Mucosa of stomach (tissue), 1 donor: ENCODE measurements around the gene PTOV1.

Source experiments
- H3K27me3 ChIP-seq: one replicate; pipeline ENCODE4 v1.7.0; 2013; ENCODE audit warnings: mild to moderate bottlenecking, low read length; ENCODE audit not compliant: control insufficient read depth, insufficient read depth
- H3K36me3 ChIP-seq: one replicate; pipeline ENCODE4 v1.7.0; 2013; ENCODE audit warnings: low read length; ENCODE audit not compliant: control insufficient read depth, insufficient read depth
- H3K4me1 ChIP-seq: one replicate; pipeline ENCODE4 v1.7.0; 2013; ENCODE audit warnings: mild to moderate bottlenecking, low read length; ENCODE audit not compliant: control insufficient read depth, insufficient read depth
- H3K4me3 ChIP-seq: one replicate; pipeline ENCODE4 v1.7.0; 2013; ENCODE audit warnings: low read length
- H3K9ac ChIP-seq: one replicate; pipeline ENCODE4 v1.7.0; 2013; ENCODE audit warnings: mild to moderate bottlenecking, low read length, moderate library complexity
- H3K9me3 ChIP-seq: one replicate; pipeline ENCODE4 v1.7.0; 2013; ENCODE audit warnings: mild to moderate bottlenecking, low read length, moderate library complexity; ENCODE audit not compliant: control insufficient read depth
- donor health status: Pancreatic carcinoma.

The PTOV1 gene

GRCh38 chr19:49875857-49876421, 25.0 kb downstream of the PTOV1 start:
- Histone ChIP-seq H3K4me3 (peak overlapping the region; percentile 81), H3K36me3 (peaks cover 7% of the 10 kb centered on the region), H3K4me1 (peaks cover 18% of the 10 kb centered on the region), H3K27me3 (no peaks in the 10 kb centered on the region), H3K9me3 (no peaks in the 10 kb centered on the region), H3K9ac (peak overlapping the region; percentile 91)

- peaks cover 13% of the 10 kb centered on the region for H3K36me3 ChIP-seq
- no peaks in the 10 kb centered on the region for H3K9me3 ChIP-seq
- H3K4me1 ChIP-seq: peaks cover 16% of the 10 kb centered on the region
- H3K4me3 ChIP-seq: peak overlapping the region; percentile 81
- no peaks in the 10 kb centered on the region for H3K27me3 ChIP-seq
- H3K9ac ChIP-seq: peak overlapping the region; percentile 91
These were observed 25.6 kb downstream of the PTOV1 start for GRCh38 chr19:49876422-49877019.

GRCh38 chr19:49877020-49877878, 26.3 kb downstream of the PTOV1 start, which contains the start of the genes AKT1S1 and TBC1D17:
Gene AKT1S1, minus strand, starts transcription at chr19:49877355. Its CDS starts 4,060 bp downstream, at chr19:49873295.
Gene TBC1D17, plus strand, starts transcription at chr19:49877702. Its CDS starts 22 bp downstream, at chr19:49877724.
- Histone ChIP-seq H3K4me1 (peaks cover 16% of the 10 kb centered on the region), H3K36me3 (peaks cover 20% of the 10 kb centered on the region), H3K9me3 (no peaks in the 10 kb centered on the region), H3K27me3 (no peaks in the 10 kb centered on the region), H3K4me3 (peak within 1 kb of the TSS; percentile 81), H3K9ac (peak within 1 kb of the TSS; percentile 91)

DNA sequence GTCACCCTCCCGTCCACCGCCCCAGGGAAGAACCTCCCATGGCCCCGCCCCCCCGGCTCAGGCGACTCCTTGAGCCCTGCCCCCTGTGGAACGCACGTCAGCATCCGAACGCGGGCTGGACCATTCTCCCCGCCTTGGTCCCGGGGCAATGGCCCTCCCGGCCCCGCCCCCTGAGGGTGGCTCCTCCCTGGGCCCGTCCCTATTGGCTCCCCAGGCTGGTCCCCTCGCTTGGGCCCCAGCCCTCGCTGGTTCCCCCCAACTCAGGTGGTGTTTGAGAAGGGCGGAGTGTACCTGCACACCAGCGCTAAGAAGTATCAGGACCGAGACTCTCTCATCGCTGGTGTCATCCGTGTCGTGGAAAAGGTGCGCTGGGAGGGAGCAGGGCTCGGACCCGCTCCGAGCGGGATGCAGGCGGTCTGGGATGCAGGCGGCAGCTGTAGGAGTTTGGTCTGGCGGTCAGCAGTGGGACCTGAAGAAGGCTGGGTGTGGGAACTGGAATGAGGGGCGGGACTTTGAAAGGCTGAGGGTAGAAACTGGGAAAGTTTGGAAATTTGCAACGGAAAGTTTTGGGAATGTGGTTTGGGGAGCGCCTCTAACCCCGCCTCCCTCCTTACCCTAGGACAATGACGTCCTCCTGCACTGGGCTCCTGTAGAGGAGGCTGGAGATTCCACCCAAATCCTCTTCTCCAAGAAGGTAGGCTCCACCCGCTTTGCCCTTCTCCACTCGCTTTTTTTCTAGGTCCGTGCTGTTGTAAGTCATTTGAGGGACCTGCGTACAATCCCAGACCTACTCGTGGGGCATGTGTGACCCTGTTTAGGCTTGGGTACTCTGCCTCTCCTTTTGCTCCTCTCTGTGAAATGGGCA, 27.2 kb downstream of the PTOV1 start:
- H3K4me3 ChIP-seq: peak overlapping the region; percentile 81
- H3K9me3 ChIP-seq: no peaks in the 10 kb centered on the region
- no peaks in the 10 kb centered on the region for H3K27me3 ChIP-seq
- H3K4me1 ChIP-seq: peaks cover 16% of the 10 kb centered on the region
- H3K36me3 ChIP-seq: peaks cover 24% of the 10 kb centered on the region
- H3K9ac ChIP-seq: peak overlapping the region; percentile 91

- Histone ChIP-seq H3K9me3 (no peaks in the 10 kb centered on the region), H3K4me3 (peak overlapping the region; percentile 81), H3K4me1 (peaks cover 16% of the 10 kb centered on the region), H3K36me3 (peaks cover 30% of the 10 kb centered on the region), H3K27me3 (no peaks in the 10 kb centered on the region), H3K9ac (no peak overlapping the region)
These were observed 27.7 kb downstream of the PTOV1 start for GRCh38 chr19:49878744-49879070.

- H3K36me3 ChIP-seq: peaks cover 30% of the 10 kb centered on the region
These were observed 28.4 kb downstream of the PTOV1 start for GRCh38 chr19:49879243-49879963.

DNA sequence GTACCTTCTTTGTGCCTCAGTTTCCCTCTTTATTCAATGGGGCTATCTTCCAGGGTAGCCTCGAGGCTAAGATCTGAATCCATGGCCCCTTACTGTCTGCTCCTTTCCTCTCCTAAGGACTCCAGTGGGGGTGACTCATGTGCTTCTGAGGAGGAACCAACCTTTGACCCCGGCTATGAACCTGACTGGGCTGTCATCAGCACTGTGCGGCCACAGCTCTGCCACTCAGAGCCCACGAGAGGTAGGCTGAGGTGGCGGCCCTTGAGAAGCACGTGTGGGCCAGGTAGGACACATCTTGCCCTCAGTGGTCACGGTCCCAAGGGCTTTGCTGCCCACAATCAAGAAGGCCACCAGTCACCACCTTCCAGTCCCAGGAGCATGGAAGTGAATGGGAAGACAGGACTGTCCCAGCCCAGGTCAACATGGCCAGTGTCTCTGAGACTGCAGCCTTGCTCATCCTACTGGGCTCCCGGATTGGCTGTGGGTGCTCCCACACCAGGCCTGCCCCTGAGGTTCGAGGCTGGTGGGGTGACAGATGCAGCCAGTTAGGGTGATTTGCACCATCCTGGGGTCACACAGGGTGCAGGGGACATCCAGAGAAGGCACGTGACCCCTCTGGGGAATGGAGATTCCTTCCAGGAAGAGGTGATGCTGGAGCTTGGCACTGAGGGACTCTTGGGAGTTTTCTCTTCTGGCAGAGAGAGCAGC, 29.4 kb downstream of the PTOV1 start:
- Histone ChIP-seq H3K36me3 (peaks cover 30% of the 10 kb centered on the region), H3K4me3 (no peak overlapping the region), H3K9me3 (no peaks in the 10 kb centered on the region), H3K27me3 (no peaks in the 10 kb centered on the region), H3K4me1 (peaks cover 13% of the 10 kb centered on the region), H3K9ac (no peak overlapping the region)

More at GRCh38 chr19:49879243-49879963, 28.4 kb downstream of the PTOV1 start:
- no peak overlapping the region for H3K9ac ChIP-seq
- no peak overlapping the region for H3K4me3 ChIP-seq
- no peaks in the 10 kb centered on the region for H3K9me3 ChIP-seq
- no peaks in the 10 kb centered on the region for H3K27me3 ChIP-seq
- H3K4me1 ChIP-seq: peaks cover 16% of the 10 kb centered on the region

GRCh38 chr19:49881186-49881585, 30.2 kb downstream of the PTOV1 start:
- Histone ChIP-seq H3K4me3 (no peak overlapping the region), H3K9ac (no peak overlapping the region), H3K4me1 (peaks cover 9% of the 10 kb centered on the region), H3K36me3 (peaks cover 30% of the 10 kb centered on the region), H3K27me3 (no peaks in the 10 kb centered on the region), H3K9me3 (no peaks in the 10 kb centered on the region)

DNA sequence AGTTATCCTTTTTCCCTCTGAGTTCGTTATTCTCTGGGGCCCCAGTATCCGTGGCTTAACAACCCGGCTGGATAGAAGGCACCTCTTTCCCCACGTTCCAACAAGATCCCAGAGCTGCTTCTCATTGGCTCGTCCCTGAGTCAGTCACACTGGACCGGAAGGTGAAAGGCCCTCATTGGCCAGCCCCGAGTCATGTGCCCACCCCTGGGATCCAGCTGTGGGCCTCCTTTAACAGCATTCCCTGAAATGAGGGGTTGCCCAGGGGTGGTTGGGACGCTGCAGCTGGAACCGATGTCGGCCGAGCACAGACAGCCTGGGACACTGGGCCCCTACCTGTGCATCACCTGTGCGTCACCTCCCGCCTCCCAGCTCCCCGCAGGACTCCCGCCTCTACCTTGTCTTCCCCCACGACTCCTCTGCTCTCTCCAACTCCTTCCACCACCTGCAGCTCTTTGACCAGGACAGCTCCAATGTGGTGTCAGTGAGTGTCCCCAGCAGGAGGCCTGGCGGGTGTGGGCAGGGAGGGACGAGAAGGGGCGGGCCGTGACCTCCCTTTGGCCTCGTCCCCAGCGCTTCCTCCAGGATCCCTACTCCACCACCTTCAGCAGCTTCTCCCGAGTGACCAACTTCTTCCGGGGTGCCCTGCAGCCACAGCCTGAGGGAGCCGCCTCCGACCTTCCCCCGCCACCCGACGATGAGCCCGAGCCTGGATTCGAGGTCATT, 30.9 kb downstream of the PTOV1 start:
- Histone ChIP-seq H3K9ac (no peak overlapping the region), H3K9me3 (no peaks in the 10 kb centered on the region), H3K4me3 (no peak overlapping the region), H3K36me3 (peaks cover 30% of the 10 kb centered on the region), H3K27me3 (no peaks in the 10 kb centered on the region), H3K4me1 (peaks cover 9% of the 10 kb centered on the region)

- peaks cover 13% of the 10 kb centered on the region for H3K4me1 ChIP-seq
- H3K9me3 ChIP-seq: no peaks in the 10 kb centered on the region
- H3K27me3 ChIP-seq: no peaks in the 10 kb centered on the region
- H3K9ac ChIP-seq: no peak overlapping the region
- peaks cover 30% of the 10 kb centered on the region for H3K36me3 ChIP-seq
- H3K4me3 ChIP-seq: no peak overlapping the region
These were observed 31.7 kb downstream of the PTOV1 start for GRCh38 chr19:49882643-49883042.
